ENCODE data around the gene ZNF560.

ZNF560 gene

GRCh38 chr19:9456018-9456689, 42.3 kb downstream of the ZNF560 start:
- ATAC-seq = peak; percentile 35; the same call in 2 of the 3 replicates
- TF ChIP-seq ESRRG (CRISPR knock-in tag; IDR thresholded peaks at IDR 0.05) (no peak), BACH2 (CRISPR knock-in tag; IDR thresholded peaks at IDR 0.05; ENCODE audit: borderline replicate concordance) (no peak), POU6F1 (CRISPR knock-in tag; IDR thresholded peaks at IDR 0.05; ENCODE audit: borderline replicate concordance, low read depth) (no peak), ZNF565 (CRISPR knock-in tag; conservative IDR thresholded peaks at IDR 0.05; ENCODE audit: low read depth) (no peak), ISL1 (CRISPR knock-in tag; IDR thresholded peaks at IDR 0.05) (no peak), OSR1 (CRISPR knock-in tag; IDR thresholded peaks at IDR 0.05) (no peak), TCF4 (CRISPR knock-in tag; IDR thresholded peaks at IDR 0.05; ENCODE audit: borderline replicate concordance) (no peak), TOX (CRISPR knock-in tag; IDR thresholded peaks at IDR 0.05; ENCODE audit: borderline replicate concordance) (no peak), CREB5 (CRISPR knock-in tag; IDR thresholded peaks at IDR 0.05; ENCODE audit: low read depth) (no peak), TSHZ2 (CRISPR knock-in tag; IDR thresholded peaks at IDR 0.05) (no peak), ZC3H10 (CRISPR knock-in tag; IDR thresholded peaks at IDR 0.05) (no peak), ZFP30 (CRISPR knock-in tag; IDR thresholded peaks at IDR 0.05) (no peak), RARB (CRISPR knock-in tag; IDR thresholded peaks at IDR 0.05) (no peak), PATZ1 (CRISPR knock-in tag; IDR thresholded peaks at IDR 0.05; ENCODE audit: borderline replicate concordance) (no peak), CSDC2 (CRISPR knock-in tag; IDR thresholded peaks at IDR 0.05) (no peak), GLIS3 (CRISPR knock-in tag; IDR thresholded peaks at IDR 0.05) (no peak), CSRNP3 (CRISPR knock-in tag; IDR thresholded peaks at IDR 0.05) (no peak), SNAI2 (CRISPR knock-in tag; IDR thresholded peaks at IDR 0.05) (no peak), ZNF8 (CRISPR knock-in tag; IDR thresholded peaks at IDR 0.05) (no peak)

GRCh38 chr19:9453953-9454352, 44.5 kb downstream of the ZNF560 start:
- no peak for ATAC-seq
- TF ChIP-seq TOX (CRISPR knock-in tag; IDR thresholded peaks at IDR 0.05; ENCODE audit: borderline replicate concordance) (no peak), ARNTL (CRISPR knock-in tag; IDR thresholded peaks at IDR 0.05; ENCODE audit: borderline replicate concordance, low read depth) (no peak), ZNF565 (CRISPR knock-in tag; conservative IDR thresholded peaks at IDR 0.05; ENCODE audit: low read depth) (no peak), ZC3H10 (CRISPR knock-in tag; IDR thresholded peaks at IDR 0.05) (no peak), SNAI2 (CRISPR knock-in tag; IDR thresholded peaks at IDR 0.05) (no peak), PPARA (CRISPR knock-in tag; IDR thresholded peaks at IDR 0.05; ENCODE audit: borderline replicate concordance) (no peak), CSDC2 (CRISPR knock-in tag; IDR thresholded peaks at IDR 0.05) (no peak), TCF4 (CRISPR knock-in tag; IDR thresholded peaks at IDR 0.05; ENCODE audit: borderline replicate concordance) (no peak), BACH2 (CRISPR knock-in tag; IDR thresholded peaks at IDR 0.05; ENCODE audit: borderline replicate concordance) (no peak), ESRRG (CRISPR knock-in tag; IDR thresholded peaks at IDR 0.05) (no peak), CREB5 (CRISPR knock-in tag; IDR thresholded peaks at IDR 0.05; ENCODE audit: low read depth) (no peak), POU6F1 (CRISPR knock-in tag; IDR thresholded peaks at IDR 0.05; ENCODE audit: borderline replicate concordance, low read depth) (no peak), GLIS3 (CRISPR knock-in tag; IDR thresholded peaks at IDR 0.05) (no peak), OSR1 (CRISPR knock-in tag; IDR thresholded peaks at IDR 0.05) (no peak), RARB (CRISPR knock-in tag; IDR thresholded peaks at IDR 0.05) (no peak), ZFP30 (CRISPR knock-in tag; IDR thresholded peaks at IDR 0.05) (no peak), ISL1 (CRISPR knock-in tag; IDR thresholded peaks at IDR 0.05) (no peak), ZNF70 (CRISPR knock-in tag; IDR thresholded peaks at IDR 0.05) (no peak), CSRNP3 (CRISPR knock-in tag; IDR thresholded peaks at IDR 0.05) (no peak)

Measured in SK-N-SH treated with all-trans-retinoic acid at 6 μM for 48 hours (cell line).